ENCODE data around the gene CCDC141.

GRCh38 chr2:179071810-179072355 lies 21.9 kb upstream of the CCDC141 start:
- TF ChIP-seq GATA2 (IDR thresholded peaks at IDR 0.05; ENCODE audit: low read depth, low read length) (no peak), GATA3 (IDR thresholded peaks at IDR 0.05; ENCODE audit: low read depth, low read length) (no peak)

Data from SH-SY5Y (cell line).